Inferior parietal cortex (tissue), 1 donor: ENCODE data around the gene NT5M.

ENCODE experiments used
- DNase-seq: peaks from one replicate; pipeline ENCODE4 v3.0.0-alpha.2; 2016; ENCODE audit errors: extremely low spot score

Gene NT5M

DNA sequence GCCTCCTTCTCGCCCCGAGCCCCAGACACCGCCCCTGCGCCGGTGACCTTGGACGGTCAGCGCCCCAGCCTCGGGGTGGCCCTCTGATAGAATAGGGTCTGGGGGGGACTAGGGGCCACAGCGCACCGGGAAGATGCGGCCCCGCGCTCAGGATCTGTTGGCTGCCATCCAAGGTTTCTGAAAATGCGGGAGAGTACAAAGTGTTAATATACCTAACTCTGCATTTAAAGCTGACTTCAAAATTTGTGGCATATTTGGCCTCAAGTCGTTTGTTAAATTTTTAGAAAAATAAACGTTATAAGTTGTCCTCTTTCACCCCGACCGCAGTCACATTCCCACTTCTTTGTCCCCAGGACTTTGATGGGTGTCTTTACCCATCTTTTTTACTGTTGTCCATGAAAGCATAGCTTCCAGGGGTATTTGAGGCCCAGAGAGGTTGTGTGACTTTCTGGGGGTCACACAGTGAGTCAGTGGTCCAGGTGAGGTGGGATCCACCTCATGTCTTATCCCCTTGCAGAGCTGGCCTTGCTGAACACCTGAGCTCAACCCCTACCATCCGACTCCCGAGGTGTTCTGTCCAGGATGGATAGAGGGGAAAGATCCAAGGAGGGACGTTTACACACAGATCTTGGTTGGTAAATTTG is 796 bp downstream of the NT5M start:
- no peak for DNase-seq

DNA sequence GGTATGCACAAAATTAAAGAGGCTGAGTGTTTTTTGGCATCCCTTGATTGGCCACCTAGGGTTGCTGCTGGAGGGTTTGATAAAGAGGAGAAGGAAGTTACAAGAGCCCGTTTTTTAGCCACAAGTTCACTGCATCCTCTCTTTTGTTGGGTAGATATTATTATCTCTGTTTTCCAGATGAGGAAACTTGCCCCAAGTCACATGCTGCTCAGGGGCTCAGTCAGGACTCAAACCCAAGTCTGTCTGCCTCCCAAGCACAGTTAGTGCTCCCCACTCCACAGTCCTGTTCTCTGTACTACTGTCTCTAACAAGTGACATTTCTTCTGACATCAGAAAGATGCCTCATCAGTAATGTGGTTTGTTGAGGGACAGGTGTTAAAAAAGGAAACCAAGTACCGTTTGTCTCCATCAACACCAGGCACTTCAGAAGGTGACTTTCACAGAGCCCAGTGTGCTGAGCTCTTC is 1.4 kb downstream of the NT5M start:
- DNase-seq, result no peak

DNA sequence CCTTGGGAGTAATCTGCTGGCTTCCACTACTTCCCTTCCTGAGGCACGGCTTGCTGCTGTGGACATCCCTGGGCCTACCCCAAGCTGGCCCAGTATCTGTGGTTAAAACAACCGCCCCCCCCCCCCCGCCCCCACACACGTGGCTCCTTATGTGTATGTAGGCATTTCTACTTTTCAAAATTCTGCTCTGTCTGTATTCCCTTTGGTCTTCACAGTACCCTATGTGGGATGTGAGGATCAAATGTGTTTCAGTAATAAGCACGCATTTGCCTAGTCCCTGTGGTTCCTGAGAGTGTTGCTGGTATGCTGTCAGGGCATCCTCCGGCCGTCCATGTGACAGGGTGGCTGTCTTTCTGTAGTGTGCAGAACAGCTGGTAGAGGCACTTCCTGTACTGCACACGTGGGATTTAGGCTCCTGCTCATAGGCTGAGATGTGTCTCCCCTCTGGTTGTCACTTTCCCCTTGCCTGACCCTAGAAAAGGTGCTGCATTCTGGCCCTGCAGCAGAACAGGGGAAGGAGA is 2.2 kb downstream of the NT5M start:
- DNase-seq, result no peak

DNA sequence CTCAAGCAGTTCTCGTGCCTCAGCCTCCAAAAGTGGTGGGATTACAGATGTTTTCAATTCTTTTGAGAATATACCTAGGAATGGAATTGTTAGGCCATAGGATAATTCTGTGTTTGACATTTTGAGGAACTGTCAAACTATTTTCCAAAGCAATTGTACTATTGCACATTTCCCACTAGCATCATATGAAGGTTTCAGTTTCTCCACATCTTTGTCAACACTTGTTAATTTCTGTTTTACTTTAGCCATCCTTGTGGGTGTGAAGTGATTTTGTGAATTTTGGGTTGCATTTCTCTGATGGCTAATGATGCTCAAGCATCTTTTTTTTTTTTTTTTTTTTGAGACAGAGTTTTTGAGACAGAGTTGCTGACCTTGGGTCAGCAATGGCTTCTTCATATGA is 6.2 kb downstream of the NT5M start:
- no peak for DNase-seq

DNA sequence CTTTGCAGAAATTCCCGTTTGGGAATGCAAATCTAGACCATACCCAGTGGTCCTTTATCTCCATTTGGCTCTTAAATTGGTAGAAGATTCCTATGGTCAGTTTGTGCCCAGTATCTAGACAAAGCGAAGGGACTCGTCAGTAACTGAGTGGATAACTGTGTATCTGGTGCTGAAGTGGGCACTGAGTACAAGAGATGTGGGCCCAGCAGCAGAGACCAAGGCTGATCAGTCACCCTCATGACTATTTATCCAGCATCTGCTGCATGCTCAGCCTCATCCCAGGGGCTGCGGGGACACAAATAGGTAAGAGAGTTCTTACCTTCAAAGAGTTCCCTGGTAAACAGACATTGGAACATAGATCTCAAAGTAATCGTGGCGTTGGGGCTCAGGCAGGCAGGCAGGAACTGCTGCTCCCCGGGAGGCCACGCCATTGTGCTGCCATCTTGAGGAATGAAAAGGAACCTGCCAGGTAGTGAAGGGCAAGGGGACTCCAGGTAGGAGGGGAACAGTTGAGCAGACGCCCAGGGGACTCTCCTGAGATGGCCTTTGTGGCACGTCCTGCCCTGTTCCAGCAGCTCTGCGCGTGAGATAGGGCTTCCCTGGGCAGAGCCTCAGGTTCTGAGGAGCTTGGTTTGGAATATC is 10.3 kb downstream of the NT5M start:
- no peak for DNase-seq

DNA sequence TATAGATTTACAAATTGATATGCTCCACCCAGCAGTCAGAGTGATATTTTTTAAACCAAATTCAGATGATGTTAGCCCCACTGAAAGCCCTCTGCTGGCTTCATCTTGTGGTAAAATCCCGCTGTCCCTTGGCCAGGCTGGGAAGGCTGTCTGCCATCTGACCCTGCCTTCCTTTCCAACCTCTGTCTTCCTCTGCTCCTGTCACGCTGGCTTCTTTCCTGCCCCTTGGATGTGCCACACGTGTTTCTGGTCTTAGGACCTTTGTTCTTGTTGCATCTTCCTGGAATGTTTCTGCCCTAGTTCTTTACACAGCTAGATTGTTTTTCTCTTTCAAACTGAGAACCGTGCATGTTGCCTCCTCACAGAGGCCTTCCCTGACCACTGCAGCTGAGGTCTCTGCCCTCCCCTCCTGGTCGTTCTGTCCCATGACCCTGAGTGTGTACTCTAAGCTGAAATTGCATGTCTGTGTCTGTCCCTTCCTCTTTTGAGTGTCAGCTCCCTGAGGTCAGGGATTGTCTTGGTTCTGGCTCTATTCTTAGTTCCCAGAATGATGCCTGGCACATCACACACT is 11.4 kb downstream of the NT5M start:
- no peak for DNase-seq

DNA sequence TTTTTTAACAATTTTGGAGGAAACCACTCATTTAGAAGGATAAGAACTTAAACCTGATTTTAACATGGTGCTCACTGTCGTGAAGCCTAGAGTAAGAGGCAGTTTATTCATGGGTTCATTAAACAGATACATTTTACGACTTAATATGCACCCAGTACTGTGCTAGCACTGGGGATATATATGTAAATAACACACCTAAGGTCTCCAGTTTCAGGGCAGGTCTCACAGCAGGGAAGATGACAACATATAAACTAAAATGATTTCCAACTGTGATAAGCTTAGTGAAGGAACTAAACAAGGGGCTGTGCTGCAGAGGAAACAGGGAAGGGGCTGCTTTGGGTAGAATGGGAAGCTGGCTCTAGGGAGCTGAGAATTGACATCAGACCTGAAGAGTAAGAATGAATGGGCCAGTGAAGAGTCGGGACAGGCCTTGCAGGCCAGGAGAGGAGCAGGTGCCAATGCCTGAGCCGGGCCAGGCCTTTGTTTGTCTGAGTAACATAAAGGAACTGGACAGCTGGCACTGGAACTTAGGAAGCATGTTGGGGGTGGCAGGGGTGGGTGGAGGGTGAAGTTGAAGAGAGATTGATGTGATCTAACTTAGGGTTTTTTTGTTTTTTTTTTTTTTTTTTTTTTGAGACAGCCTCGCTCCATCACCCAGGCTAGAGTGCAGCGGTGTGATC is 12.1 kb downstream of the NT5M start:
- no peak for DNase-seq

DNA sequence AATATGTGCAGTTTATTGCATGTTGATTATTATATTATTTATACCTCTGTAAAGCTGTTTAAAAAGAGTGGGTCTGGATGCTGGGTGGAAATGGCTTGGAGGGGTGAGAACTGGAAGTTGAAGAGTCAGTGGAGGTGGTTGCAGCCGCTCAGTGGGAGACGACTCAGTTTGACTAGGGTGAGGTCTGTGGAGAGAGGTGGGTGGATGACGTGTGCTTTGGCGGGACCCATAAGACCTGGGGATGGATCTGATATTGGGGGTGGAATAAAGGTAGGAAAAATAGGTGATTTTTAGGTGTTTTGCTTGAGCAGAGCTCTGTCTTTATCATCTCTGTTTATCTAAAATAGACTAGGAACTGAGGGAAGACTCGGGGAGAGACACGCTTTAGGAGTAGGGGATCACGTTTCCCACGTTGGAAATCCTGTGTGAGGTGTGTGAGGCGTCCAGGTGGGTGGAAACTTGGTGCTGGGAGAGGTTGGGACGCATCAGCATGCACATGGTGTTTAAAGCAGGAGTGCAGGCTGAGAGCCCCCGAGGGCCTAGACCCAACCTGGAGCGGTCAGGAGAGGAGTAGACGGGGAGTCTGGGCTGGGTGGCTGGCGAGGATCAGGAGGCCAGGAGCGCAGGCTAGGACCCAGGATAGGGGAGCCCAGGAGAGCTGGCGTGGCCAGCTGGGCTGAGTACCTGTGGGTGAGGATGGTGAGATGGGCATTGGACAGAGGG is 17.2 kb downstream of the NT5M start:
- no peak for DNase-seq

DNA sequence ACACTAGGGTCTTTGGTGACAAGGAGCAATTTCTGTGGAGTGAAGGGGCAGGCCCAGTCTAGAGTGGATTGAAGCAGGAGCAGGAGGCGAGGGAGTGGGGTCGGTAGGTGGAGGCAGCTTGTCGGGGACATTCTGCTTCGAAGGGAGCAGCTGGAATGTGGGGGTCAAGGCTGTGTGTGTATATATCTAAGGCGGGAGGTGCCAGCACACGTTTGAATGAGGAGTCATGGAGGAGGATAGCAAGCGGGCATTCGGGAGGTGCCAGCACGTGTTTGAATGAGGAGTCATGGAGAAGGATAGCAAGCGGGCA is 17.7 kb downstream of the NT5M start:
- DNase-seq, result no peak

DNA sequence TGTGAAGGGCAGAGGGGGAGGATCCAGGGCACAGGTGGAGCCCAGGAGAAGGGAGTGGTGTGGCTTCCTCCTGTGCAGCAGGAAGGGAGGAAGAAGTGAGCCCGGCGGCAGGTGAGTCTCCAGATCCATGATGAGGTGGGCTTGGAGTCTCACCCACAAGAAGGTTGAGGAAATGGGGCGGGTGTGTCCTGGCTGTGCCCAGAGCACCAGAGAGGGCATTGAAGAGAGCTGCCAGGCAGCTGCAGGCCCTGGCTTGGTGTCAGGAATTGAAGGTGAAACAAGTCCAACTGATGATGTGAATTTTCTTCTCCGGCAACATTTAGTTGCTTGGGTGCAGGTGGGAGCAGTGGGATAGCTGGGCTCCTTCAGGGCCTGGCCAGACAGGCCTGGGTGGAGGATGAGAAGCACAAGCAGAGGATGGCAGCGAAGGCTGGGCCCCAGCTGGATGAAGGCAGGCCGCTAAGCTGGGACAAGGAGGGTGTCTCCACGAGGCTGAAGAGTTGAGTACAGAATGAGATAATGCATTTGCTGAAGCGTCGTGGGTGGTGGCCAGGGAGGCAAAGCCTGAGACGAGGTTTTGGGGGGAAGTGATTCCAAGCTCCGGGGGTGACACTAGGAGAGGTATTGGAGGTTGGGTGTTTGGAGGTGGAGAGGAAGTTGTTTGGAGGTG is 18.3 kb downstream of the NT5M start:
- DNase-seq, result no peak

DNA sequence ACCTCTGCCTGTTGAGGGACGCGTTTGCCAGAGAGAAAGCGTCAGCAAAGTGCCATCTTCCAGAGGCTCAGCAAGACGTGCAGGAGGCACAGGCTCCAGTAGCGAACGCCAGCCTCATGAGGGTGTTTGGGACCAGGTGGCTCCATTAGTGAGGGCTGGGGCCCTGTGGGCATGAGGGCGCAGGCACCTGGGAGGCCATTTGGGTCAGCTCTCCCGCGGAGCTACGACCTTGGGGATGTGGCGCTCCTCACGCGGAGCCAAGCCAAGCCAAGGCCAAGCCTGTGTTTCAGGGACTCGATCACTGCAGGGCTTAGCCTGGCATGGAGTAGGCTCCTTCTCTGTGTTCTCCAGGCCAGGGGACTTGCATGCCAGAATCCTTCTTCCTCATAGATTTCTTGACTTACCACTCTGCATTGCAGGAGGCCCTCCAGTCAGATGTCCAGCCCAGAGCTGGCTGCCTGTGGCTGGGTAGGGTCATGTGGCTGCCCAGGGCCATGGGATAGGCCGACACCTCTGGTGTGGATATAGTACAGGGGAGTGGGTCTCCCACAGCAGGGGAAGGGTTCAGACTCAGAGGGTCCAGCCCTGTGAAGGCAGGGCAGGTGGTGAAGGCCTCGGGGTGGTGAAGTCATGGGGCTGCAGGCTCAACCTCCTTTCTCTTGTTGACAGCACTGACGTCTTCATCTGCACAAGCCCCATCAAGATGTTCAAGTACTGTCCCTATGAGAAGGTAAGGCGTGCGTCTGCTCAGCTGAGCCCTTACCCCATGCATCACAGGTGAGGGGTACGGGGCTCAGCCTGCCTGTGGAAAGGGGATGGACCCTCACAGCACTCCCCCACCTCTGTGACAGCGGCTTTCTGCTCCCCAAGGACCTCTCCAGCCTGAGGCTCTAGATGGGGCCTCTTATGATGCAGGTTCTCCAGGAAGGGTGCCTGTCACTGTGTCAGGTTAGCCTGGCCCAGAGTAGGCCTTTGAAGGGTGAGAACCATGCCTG is 19.6 kb downstream of the NT5M start:
- DNase-seq, result no peak

DNA sequence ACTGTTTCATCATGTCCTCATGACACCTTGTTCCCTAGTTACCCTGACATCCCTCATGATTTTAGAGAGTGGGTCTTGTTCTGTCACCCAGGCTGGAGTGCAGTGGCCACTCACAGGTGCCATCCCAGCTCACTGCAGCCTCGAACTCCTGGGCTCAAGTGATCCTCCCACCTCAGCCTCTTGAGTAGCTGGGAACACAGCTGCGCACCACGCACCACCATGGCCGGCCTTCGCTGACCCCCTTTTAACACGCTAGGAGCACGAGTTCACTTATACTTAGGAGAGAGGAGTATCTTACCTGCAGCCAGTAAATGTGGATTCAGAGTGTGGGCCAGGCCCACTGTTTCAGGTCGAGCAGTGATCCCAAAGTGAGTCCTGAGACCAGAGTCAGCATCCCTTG is 21.4 kb downstream of the NT5M start:
- DNase-seq, result no peak

DNA sequence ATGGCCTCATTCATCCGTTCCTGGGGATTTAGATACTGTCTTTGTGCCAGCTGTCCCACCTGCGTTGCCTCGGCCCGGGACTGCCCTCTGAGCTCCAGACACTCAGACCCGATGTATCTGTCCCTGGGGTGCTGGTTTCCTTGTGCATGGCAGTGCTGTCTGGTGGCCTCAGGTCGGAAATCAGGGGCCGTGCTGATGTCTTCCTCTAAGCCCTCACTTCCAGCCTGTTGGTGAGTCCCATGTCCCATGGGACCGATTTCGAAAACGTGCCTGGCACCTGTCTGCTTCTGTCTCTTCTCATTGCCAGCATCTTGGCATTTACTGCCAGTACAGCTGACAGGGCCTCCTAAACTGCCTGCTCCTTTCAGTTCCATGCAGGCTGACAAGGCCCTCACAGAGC is 22.1 kb downstream of the NT5M start:
- DNase-seq, result no peak

DNA sequence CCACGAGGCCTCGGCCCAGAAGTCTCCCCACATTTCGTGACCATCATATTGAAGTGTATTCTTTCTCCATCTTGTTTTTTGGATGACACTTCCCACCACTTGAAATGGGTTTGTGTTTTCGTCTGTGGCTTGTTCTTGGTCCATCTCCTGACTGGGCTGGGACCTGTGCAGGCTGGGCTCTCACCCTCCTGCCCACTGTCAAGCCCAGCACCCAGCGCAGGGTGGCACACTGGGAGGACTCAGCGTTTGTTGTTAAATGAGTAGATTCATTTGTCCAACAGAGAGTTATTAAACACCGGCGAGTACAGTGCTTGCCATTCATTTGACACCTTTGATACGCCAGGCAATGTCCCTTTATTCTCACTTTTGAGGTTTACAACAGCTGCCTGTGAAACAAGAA is 22.6 kb downstream of the NT5M start:
- DNase-seq, result no peak

DNA sequence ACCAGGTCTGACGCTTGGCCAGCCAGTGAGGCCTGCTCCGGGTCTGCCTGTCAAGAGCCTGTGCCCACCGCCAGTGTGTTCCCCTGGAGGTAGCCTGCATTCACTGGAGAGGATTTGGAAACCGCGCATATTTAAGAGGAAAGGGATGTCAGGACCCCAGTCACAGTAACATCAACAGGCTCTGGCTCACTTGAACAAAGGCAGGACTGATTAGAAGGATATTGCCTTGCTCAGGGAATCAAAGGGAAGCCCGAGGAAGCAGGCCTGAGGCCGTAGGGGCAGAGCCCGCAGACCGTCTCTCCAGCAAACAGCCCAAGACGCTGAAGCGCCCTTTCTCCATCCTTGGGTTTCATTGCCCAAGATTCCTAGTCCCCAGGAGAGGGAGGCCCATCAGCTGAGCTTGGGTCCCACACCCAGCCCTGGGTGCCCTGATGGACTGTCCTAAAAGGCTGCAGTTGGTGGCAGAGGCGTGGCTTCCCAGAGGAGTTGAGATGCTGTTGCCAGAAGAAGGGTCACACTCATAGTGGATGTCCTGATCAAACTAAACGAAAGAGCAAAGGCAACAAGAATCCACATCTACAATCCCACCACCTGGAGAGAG is 23.2 kb downstream of the NT5M start:
- DNase-seq, result no peak

DNA sequence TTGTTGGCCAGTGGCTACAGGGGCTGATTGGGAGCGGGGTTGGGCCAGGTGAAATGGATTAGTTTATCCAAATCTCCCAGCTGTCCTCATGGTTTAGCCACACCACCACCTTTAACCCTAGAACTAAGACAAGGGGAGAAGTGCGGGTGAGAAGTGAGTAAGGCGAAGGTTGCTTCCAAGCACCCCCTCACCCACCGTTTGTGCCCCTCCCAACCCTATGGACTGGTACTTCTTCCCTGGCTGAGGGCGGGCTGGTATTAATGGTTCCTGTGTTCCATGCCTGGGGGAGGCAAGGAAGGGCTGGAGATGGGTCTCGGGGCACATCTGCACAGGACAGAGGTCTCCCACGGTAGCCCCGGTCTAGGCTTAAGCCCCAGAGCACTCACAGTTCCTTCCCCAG is 25.1 kb downstream of the NT5M start:
- no peak for DNase-seq

DNA sequence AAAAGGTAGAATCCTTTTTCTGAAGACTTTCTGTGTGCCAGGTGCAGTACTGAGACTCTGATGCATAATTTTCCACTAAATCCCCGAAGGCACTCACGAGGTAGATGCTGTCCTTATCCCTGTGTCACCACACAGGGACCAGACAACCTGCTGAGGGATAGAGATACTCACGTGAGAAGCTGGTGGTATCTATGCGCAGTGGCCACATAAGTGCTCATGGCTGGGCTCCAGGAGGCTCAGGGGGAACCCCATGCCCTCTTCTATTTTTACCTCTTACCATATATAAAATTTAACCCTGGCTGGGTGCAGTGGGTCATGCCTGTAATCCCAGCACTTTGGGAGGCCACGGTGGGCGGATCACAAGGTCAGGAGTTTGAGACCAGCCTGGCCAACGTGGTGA is 38.3 kb downstream of the NT5M start:
- DNase-seq, result no peak

DNA sequence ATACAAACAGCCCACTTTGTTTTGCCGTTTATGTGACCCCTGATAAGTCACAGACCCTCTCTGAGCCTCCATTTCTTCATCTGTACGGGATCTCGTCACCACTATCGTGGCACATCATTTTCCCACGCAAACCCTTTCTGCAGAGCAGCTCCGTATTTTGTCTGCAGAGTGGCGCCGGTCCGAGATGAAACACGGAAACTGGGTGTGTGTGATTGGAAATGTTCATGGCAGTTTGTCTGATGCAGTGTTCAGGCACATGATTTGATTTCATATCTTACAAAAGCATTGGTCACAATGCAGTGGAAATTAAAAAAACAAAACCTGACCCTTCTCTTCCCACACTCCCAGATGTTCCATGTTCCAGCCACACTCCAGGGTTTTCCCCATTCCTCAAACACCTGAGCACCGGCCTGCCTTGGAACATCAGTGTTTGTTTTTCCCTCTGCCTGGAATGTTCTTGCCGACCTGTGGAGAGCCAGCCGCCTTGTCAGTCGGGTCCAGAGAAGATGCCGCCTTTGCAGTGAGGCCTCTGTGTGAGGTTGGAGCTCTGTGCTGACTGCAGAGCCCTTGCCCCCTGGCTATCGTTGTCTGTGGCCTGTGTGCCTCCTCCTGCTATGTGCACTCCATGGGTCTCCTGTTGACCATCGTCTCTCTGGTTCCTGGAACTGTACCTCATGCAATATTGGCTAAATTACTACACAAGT is 39.2 kb downstream of the NT5M start:
- DNase-seq, result no peak

DNA sequence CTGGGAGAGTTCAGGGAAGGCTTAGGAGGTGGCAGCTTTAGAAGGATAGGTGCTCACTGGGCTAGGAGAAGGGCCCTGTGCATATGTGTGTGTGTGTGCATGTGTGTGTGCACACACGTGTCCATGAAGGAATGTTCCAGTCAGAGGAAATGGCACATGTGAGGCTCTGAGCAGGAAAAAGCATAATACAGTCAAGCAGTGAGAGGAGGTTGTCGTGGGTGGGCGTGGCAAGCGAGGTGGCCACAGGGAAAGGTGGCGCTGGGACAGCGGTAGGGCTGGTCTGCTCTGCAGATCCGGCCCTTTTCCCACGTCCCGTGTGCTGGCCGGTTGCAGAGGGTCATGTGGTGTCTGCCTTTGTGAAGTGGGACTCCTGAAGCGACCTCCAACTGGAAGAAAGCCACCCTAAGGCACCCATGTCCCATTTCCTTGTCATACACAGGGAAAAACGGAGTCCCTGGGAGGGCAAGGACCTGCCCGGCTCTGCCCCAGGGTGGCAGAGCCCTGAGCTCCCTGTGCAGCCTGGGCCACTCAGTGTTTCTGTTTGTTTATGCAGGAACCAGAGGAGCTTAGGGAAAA is 40.1 kb downstream of the NT5M start:
- DNase-seq, result no peak
